Neuronal stem cell (in vitro differentiated cells): ENCODE results near the gene CFLAR.

Source experiments
- DNase-seq: peaks from one replicate; pipeline ENCODE4 v3.0.0-alpha.2; 2013; ENCODE audit warnings: low spot score
- H2AFZ ChIP-seq: one replicate; pipeline ENCODE4 v1.6.1; 2013; ENCODE audit warnings: mild to moderate bottlenecking, low read length, inconsistent platforms
- H2AK5ac ChIP-seq: 2 replicates; pipeline ENCODE4 v1.6.1; 2013; ENCODE audit warnings: low read depth, mild to moderate bottlenecking, inconsistent platforms, low read length, moderate library complexity, mixed read lengths
- H2BK120ac ChIP-seq: 2 replicates; pipeline ENCODE4 v1.6.1; 2013; ENCODE audit warnings: low read depth, mild to moderate bottlenecking, inconsistent platforms, low read length, moderate library complexity, mixed read lengths
- H2BK12ac ChIP-seq: one replicate; pipeline ENCODE4 v1.6.1; 2013; ENCODE audit warnings: low read length, inconsistent platforms
- H2BK15ac ChIP-seq: 2 replicates; pipeline ENCODE4 v1.6.1; 2013; ENCODE audit warnings: mild to moderate bottlenecking, low read length, inconsistent platforms, mixed read lengths
- H2BK5ac ChIP-seq: one replicate; pipeline ENCODE4 v1.6.1; 2013; ENCODE audit warnings: inconsistent platforms, mild to moderate bottlenecking, low read length, moderate library complexity
- H3K14ac ChIP-seq: one replicate; pipeline ENCODE4 v1.6.1; 2013; ENCODE audit warnings: low read length, inconsistent platforms
- H3K18ac ChIP-seq: 2 replicates; pipeline ENCODE4 v1.6.1; 2013; ENCODE audit warnings: low read length, inconsistent platforms
- H3K23ac ChIP-seq: 2 replicates; pipeline ENCODE4 v1.6.1; 2013; ENCODE audit warnings: low read depth, mild to moderate bottlenecking, mixed read lengths, low read length, inconsistent platforms; ENCODE audit not compliant: poor library complexity
- H3K27ac ChIP-seq: replicated peaks from 3 replicates; pipeline ENCODE4 v1.5.1; 2013; ENCODE audit warnings: low read length, inconsistent platforms
- H3K27me3 ChIP-seq, 3 experiments: 2 replicates each; pipeline ENCODE4 v1.6.1; 2013; ENCODE audit warnings: low read length in 3 of 3, mild to moderate bottlenecking in 2 of 3, inconsistent platforms in 1 of 3, low read depth in 1 of 3, mixed read lengths in 1 of 3, moderate library complexity in 1 of 3; ENCODE audit not compliant: control insufficient read depth in 3 of 3, insufficient read depth in 3 of 3
- H3K36me3 ChIP-seq, 2 donors: replicated peaks in 1 of 2; 2 replicates each; pipeline ENCODE4 v1.6.1; 2013; ENCODE audit warnings: low read length in 2 of 2; ENCODE audit not compliant: control insufficient read depth in 2 of 2, insufficient read depth in 2 of 2
- H3K4ac ChIP-seq: 2 replicates; pipeline ENCODE4 v1.6.1; 2013; ENCODE audit warnings: inconsistent platforms, mild to moderate bottlenecking, low read length, moderate library complexity
- H3K4me1 ChIP-seq, 2 donors: 1 replicate in 1 of 2; 2 replicates in 1 of 2; pipeline ENCODE4 v1.6.1; 2013; ENCODE audit warnings: low read length in 2 of 2, low read depth in 1 of 2; ENCODE audit not compliant: control insufficient read depth in 2 of 2, insufficient read depth in 1 of 2
- H3K4me2 ChIP-seq: one replicate; pipeline ENCODE4 v1.6.1; 2013; ENCODE audit warnings: mild to moderate bottlenecking, low read length, inconsistent platforms; ENCODE audit not compliant: insufficient read depth, poor library complexity, severe bottlenecking
- H3K4me3 ChIP-seq, 2 donors: 2 replicates each; pipeline ENCODE4 v1.5.1; 2013; ENCODE audit warnings: low read length in 2 of 2, mild to moderate bottlenecking in 2 of 2, inconsistent platforms in 1 of 2, moderate library complexity in 1 of 2
- H3K79me1 ChIP-seq: one replicate; pipeline ENCODE4 v1.6.1; 2013; ENCODE audit warnings: low read depth, mild to moderate bottlenecking, inconsistent platforms, low read length, moderate library complexity
- H3K9ac ChIP-seq: one replicate; pipeline ENCODE4 v1.6.1; 2013; ENCODE audit warnings: mild to moderate bottlenecking, low read depth, low read length, inconsistent platforms; ENCODE audit not compliant: poor library complexity
- H3K9me3 ChIP-seq, 2 donors: replicated peaks in 1 of 2; 2 replicates each; pipeline versions ENCODE3 to v1.6.1; 2013; ENCODE audit warnings: low read length in 2 of 2, mild to moderate bottlenecking in 2 of 2, inconsistent platforms in 1 of 2, low read depth in 1 of 2, mixed read lengths in 1 of 2, moderate library complexity in 1 of 2; ENCODE audit not compliant: control insufficient read depth in 2 of 2, insufficient read depth in 1 of 2
- H4K8ac ChIP-seq: one replicate; pipeline ENCODE4 v1.6.1; 2013; ENCODE audit warnings: low read depth, mild to moderate bottlenecking, inconsistent platforms, low read length, moderate library complexity
- H4K91ac ChIP-seq: one replicate; pipeline ENCODE4 v1.6.1; 2013; ENCODE audit warnings: low read length, low read depth, mild to moderate bottlenecking, inconsistent platforms; ENCODE audit not compliant: poor library complexity
- WGBS, 2 donors: extraction: QIAGEN DNeasy Blood & Tissue Kit; methylation state at CpG; one replicate each; pipeline ENCODE4 v1.1.7; 2013; ENCODE audit warnings: missing lambda C conversion rate in 2 of 2, mixed read lengths in 1 of 2; ENCODE audit not compliant: insufficient read length in 2 of 2, insufficient replicate concordance in 1 of 2; ENCODE audit errors: extremely low coverage in 2 of 2; 5-methylcytosine and 5-hydroxymethylcytosine counted together

CFLAR gene

DNA sequence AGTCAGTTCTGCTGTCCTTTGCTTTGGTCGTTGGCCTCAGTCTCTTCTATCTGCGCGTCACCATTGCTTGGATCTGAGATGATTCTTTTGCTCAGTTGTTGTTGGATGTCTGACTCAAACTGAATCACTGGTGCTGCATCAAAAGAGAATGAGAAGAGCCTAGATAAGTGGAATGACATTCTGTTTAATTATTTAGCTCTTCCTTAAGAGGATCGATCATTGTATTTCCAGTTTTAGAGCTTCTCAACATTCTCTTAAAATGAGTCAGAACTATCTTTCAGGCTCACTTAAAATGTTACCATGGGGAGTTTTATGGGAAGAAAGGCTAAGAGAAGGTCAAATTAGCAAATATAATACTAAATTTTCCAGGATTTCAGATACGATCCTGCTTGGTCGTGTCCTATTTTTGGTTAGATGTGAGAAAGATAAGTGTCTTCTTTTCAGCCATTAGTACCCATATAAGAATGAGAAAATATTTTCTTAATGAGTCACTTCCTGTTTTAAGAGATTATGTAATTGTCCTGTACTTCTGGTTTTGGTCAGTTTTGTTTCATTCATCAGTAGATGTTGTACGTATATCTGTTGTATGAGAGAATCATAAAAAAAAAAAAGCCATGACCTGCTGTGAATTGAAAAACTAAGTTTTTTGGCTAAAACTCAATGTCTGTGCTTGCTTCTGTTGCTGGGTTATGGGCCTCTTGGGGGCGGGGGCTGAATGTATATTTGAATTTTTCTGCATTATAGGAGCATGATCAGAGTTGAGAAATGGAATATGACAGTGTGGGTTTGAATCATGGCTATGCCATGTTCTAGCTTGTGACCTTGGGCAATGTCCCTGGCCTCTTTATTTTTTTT lies 35.4 kb downstream of the CFLAR start:
- no CpG with 5 or more reads among the region's 8 CpGs for WGBS, 2 donors
- Histone ChIP-seq H3K36me3 (no peaks in the 10 kb centered on the region), H3K27me3 (no peaks in the 10 kb centered on the region), H2AK5ac (no peak overlapping the region), H2BK12ac (no peak overlapping the region), H3K4ac (no peak overlapping the region), H2BK15ac (no peak overlapping the region), H3K4me3 (no peak overlapping the region), H2BK120ac (no peak overlapping the region), H3K18ac (no peak overlapping the region), H3K9ac (no peak overlapping the region), H3K79me1 (no peaks in the 10 kb centered on the region), H3K4me2 (no peak overlapping the region), H3K14ac (no peak overlapping the region), H2AFZ (no peak overlapping the region), H4K91ac (no peak overlapping the region), H3K9me3 (no peaks in the 10 kb centered on the region), H3K23ac (no peak overlapping the region), H3K27ac (no peak overlapping the region), H4K8ac (no peak overlapping the region), H3K4me1 (peaks cover 0 to 10% of the 10 kb centered on the region in 2 donors), H2BK5ac (no peak overlapping the region)
- DNase-seq = no peak

DNA sequence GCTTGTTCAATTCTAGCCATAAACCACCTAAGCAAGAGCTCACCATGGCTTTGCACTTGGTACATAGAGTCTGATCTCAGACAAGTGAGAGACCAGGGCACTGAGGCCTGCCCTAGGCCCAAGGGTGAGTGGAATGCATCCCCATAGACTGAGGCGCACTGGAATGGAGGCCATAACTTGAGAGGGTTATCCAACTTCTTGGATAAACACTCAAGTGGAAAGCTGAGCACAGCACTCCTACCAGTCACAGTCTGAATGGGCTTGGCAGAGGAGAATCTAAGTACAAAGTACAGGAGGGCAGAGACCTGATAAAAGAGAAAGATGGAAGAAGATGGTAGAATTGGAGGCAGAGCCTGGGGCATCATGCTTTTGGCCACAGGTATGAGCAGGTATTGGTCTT lies 36.6 kb downstream of the CFLAR start:
- H3K27me3 ChIP-seq = no peaks in the 10 kb centered on the region
- H2AFZ ChIP-seq = no peak overlapping the region
- H2BK15ac ChIP-seq = no peak overlapping the region
- peaks cover 0 to 10% of the 10 kb centered on the region in 2 donors for H3K4me1 ChIP-seq
- H3K9me3 ChIP-seq = no peaks in the 10 kb centered on the region
- no peak overlapping the region for H2BK12ac ChIP-seq
- no peak overlapping the region for H3K27ac ChIP-seq
- no peak overlapping the region for H2BK5ac ChIP-seq
- H4K8ac ChIP-seq = no peak overlapping the region
- no peak overlapping the region for H3K23ac ChIP-seq
- no peak overlapping the region for H3K14ac ChIP-seq
- DNase-seq = no peak
- no peak overlapping the region for H3K9ac ChIP-seq
- WGBS, 2 donors = no CpG with 5 or more reads among the region's 1 CpG
- H3K4ac ChIP-seq = no peak overlapping the region
- no peak overlapping the region for H2BK120ac ChIP-seq
- no peak overlapping the region for H3K18ac ChIP-seq
- H3K4me2 ChIP-seq = no peak overlapping the region
- H4K91ac ChIP-seq = no peak overlapping the region
- H3K36me3 ChIP-seq = no peaks in the 10 kb centered on the region
- no peak overlapping the region for H2AK5ac ChIP-seq
- no peak overlapping the region for H3K4me3 ChIP-seq
- H3K79me1 ChIP-seq = no peaks in the 10 kb centered on the region

DNA sequence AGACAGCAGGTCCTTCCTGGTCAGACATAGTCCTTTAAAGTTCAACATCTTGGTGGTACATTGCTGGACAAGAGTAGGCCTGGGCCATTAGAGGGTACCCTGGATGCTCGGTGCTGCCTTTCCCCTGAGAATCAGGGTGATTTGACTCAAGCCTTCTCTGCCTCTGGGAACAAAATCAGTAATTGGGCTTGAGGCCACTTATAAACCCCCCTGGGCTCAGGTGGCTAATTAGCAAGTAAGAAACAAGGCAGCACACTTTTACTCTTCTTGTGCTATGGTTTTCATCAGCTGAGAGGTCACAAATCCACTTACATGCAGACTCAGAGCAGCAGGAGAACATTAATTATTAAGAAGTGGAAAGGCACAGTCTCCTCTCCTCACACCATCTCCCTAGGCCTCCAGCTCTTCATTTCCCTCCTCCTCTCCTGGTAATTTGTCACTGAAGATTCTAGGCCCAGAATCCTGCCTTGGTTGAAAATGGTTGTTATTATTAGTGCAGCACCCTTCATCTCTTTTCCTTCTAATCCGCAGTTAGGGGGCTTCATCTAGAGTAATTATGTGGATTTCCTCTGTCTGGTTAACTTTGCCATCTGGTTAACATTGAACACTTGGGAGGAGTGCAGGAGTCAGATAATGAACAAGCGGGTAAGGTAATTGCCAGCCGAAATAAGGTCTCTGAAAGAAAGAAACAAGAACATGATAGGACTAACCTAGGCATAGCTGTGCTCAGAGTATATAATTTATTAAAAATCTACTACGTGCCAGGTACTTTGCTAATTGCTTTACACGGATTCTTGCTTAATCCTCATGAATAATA lies 37.2 kb downstream of the CFLAR start:
- Histone ChIP-seq H3K4me1 (peaks cover 3 to 14% of the 10 kb centered on the region in 2 donors), H2AFZ (no peak overlapping the region)

More for the DNA sequence above, 37.2 kb downstream of the CFLAR start:
- Histone ChIP-seq H3K27ac (no peak overlapping the region), H3K36me3 (no peaks in the 10 kb centered on the region), H3K9me3 (no peaks in the 10 kb centered on the region), H2BK15ac (no peak overlapping the region), H3K4me3 (no peak overlapping the region), H3K23ac (no peak overlapping the region), H3K4me2 (no peak overlapping the region), H2BK5ac (no peak overlapping the region), H3K9ac (no peak overlapping the region), H2BK120ac (no peak overlapping the region), H4K91ac (no peak overlapping the region), H3K14ac (no peak overlapping the region), H4K8ac (no peak overlapping the region), H3K27me3 (no peaks in the 10 kb centered on the region), H3K18ac (no peak overlapping the region), H2AK5ac (no peak overlapping the region), H2BK12ac (no peak overlapping the region), H3K4ac (no peak overlapping the region), H3K79me1 (no peaks in the 10 kb centered on the region)
- no CpG with 5 or more reads among the region's 6 CpGs for WGBS, 2 donors
- DNase-seq = no peak
